ENCODE measurements around the gene NOC3L.

DNA sequence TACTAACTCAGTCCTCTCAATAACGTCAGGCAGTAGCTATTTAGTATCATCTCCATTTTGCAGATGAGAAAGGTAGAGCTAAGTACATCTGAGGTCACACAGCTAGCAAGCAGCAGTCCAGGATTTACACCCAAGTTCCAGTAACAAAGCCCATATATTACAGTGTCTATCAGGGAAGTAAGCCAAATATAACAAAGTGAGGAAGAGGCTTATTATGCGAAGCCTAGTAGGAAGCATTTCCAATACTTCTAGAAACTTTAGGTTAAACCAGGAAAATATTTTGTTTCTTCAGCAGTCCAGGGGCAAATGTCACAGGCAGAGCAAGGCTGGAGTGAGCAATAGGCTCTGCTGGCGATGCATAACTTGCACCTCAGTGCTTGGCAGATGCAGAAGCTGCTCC, 53.9 kb downstream of the NOC3L start:
- TF ChIP-seq YY1 (IDR thresholded peaks at IDR 0.05; ENCODE audit: low read depth, low read length) (no peak), SP1 (IDR thresholded peaks at IDR 0.05; ENCODE audit: low read depth, low read length) (no peak), NR2C2 (IDR thresholded peaks at IDR 0.05; ENCODE audit: borderline replicate concordance, control insufficient read depth, insufficient read length, low read depth) (no peak), POLR2AphosphoS2 (IDR thresholded peaks at IDR 0.05; ENCODE audit: low read depth, low read length) (no peak), SIN3A (IDR thresholded peaks at IDR 0.05; ENCODE audit: low read depth, low read length) (no peak), NFYB (IDR thresholded peaks at IDR 0.05; ENCODE audit: insufficient read depth, low read depth, low read length) (no peak)

Data from GM12878 (cell line).